ENCODE data around the gene SPDYE16.

GRCh38 chr7:76507723-76508406 lies 35.2 kb downstream of the SPDYE16 start:
- TF ChIP-seq FOXK2 (IDR thresholded peaks at IDR 0.05) (no peak), ARNT (IDR thresholded peaks at IDR 0.05) (no peak)

All from HEK293T (cell line).